Head of caudate nucleus (tissue), 42 donors: ENCODE measurements around the gene CCDC187.
A peak's percentile ranks its signal among the peaks of the same experiment; 100 is the strongest.
"Not testable (repeated sequence)": the region's sequence is repeated elsewhere in the genome, so short reads cannot be mapped to it uniquely, and the experiment has no call there.

Experiments used
- DNase-seq, 42 donors: peaks; one replicate each; pipeline versions ENCODE4 v3.0.0 to v3.0.0-alpha.2; 2020 to 2021; ENCODE audit warnings: mixed read lengths in 7 of 42
- intact Hi-C: fragments of 100-400 bp; cut with DNase I; formaldehyde crosslinking; loops from one replicate; pipeline ENCODE4 v1.15.0; 2022

Gene CCDC187

GRCh38 chr9:136329636-136330405, 25.9 kb upstream of the CCDC187 start:
- DNase-seq = no peak

GRCh38 chr9:136329211-136329627, 25.3 kb upstream of the CCDC187 start:
- intact Hi-C loops = no loop called here
- DNase-seq = no peak

More at GRCh38 chr9:136329636-136330405, 25.9 kb upstream of the CCDC187 start:
- intact Hi-C loops = no loop called here

GRCh38 chr9:136328622-136329041, 24.7 kb upstream of the CCDC187 start:
- intact Hi-C loops = no loop called here
- DNase-seq = peak in 40 of 42 donors; percentile 29 to 79 (median 60)

DNA sequence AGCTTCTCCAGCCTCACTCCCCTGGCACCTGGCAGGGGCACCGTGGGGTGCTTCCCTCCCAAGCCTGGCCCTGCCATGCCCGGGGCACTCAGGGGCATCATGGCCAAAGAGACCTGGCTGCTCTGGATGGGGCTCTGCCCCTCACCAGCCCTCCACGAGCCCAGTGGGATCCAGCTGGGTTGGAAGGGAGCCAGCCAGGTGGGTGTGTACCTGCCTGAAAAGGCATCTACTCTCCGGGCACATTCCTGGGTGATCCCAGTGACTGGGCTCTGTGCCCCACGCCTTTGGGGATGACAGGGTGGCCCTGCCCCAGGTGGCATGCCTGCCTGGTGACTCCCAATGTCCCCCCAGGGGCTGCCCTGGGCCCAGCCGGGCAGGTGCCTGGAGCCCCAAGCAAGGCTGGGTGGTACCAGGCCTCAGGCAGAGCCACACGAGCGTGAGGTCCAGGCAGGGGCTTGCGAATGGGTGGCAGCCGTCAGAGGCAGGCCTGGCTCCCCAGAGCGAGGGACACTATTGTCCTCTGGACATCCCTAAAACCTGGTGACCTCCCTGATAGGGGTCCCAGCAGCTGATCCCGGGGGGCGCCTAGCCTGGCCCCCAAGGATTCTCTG, 24.2 kb upstream of the CCDC187 start:
- no peak for DNase-seq
- intact Hi-C loops = no loop called here

DNA sequence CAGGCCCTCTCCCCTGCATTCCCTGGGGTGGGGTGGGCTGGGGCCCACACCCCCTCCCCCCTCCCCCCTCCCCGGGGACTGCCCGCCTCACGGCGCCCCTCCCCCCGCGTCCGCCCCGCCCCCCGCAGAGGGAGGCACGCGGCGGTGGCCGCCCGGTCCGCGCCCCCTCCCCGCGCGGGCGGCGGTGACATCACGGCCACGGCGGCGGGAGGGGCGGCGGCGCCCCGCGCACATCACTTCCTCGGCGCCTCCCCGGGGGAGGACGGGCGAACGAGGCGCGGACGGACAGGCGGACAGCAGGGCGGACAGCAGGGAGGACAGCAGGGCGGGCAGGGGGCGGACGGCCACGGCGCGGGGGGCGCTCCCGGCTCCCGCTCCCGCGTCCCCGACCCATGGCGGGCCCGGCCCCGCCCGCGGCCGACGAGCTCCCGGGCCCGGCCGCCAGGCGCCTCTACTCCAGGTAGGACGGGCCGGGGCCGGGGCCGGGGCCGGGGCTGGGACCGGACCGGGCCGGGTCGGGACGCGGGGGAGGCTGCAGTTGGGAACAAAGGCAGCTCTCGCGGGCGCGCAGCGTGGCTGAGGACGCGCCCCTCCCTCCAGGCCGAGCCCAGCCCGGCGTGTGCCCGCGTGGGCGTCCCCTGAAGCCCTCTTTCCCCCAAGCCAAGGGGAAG, 23.5 kb upstream of the CCDC187 start, which contains the start of gene GPSM1:
TSS of gene GPSM1 (plus strand) at position 236 of the 671 bp plus-strand sequence. CDS start at position 393, 157 bp downstream.
- intact Hi-C loops = no loop called here
- DNase-seq = peak in 38 of 42 donors; percentile 43 to 80 (median 60)

GRCh38 chr9:136326761-136327303, 22.9 kb upstream of the CCDC187 start:
- DNase-seq = no peak
- intact Hi-C loops = no loop called here

- peak in 23 of 42 donors; percentile 20 to 70 (median 39) for DNase-seq
- intact Hi-C loops = no loop called here
These were observed 22.3 kb upstream of the CCDC187 start for GRCh38 chr9:136326061-136326760.

DNA sequence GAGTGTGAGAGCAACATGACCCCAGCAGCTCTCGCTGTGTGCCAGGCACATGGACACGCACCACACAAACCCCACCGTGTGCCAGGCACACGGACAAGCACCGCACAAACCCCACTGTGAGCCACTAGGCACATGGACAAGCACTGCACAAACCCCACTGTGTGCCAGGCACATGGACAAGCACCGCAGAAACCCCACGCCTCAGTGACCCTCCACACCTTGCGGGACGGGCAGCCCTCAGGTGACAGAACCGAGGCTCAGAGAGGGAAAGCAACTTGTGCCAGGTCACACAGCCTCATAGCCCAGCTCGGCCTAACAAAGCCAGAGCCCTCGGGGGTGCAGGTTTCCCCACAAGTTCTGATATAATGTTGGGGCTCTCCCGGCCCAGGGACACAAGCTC, 21.5 kb upstream of the CCDC187 start:
- intact Hi-C loops = no loop called here
- no peak for DNase-seq

- intact Hi-C loops = no loop called here
- DNase-seq = no peak
These were observed 20.8 kb upstream of the CCDC187 start for GRCh38 chr9:136324501-136325300.

- no peak for DNase-seq
- intact Hi-C loops = no loop called here
These were observed 19.5 kb upstream of the CCDC187 start for GRCh38 chr9:136323371-136323789.

GRCh38 chr9:136322756-136323330, 18.9 kb upstream of the CCDC187 start:
- DNase-seq = no peak
- intact Hi-C loops = no loop called here

- no peak for DNase-seq
- intact Hi-C loops = no loop called here
These were observed 17.7 kb upstream of the CCDC187 start for GRCh38 chr9:136321561-136321960.

DNA sequence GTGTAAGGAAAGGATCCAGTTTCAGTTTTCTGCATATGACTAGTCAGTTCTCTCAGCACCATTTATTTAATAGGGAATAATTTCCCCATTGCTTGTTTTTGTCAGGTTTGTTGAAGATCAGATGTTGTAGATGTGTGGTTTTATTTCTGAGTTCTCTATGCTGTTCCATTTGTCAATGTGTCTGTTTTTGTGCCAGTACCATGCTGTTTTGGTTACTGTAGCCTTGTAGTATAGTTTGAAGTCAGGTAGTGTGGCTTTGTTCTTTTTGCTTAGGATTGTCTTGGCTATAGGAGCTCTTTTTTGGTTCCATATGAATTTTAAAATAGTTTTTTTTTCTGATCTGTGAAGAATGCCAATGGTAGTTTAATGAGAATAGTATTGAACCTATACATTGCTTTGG, 17.1 kb upstream of the CCDC187 start:
- DNase-seq, intact Hi-C loops: not testable (repeated sequence)

GRCh38 chr9:136319955-136320354, 16.1 kb upstream of the CCDC187 start:
- intact Hi-C loops, DNase-seq: not testable (repeated sequence)

- intact Hi-C loops, DNase-seq: not testable (repeated sequence)
These were observed 15.3 kb upstream of the CCDC187 start for GRCh38 chr9:136319244-136319643.

DNA sequence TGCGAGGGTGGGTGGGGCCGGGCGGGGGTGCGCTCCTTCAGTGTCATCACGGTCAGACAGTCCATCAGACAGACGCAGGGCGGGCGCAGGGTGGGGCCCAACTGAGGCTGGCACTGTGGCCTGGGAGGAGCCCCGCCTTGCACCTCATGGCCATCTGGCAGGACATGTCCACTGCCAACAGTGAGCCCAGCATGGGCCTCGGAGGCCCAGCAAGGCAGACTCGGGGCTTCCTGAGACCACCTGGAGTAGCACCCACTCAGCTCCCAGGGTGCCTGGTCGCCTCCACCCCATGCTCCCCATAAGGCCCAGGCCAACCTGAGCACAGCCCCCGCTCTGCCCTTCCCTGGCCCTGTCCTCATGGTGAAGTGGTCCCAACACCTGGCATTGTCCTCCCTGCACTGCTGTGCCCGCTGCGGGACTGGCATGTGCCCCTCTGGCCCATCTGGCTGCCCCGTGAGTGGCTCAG, 14.9 kb upstream of the CCDC187 start:
- intact Hi-C loops = no loop called here
- DNase-seq = no peak

GRCh38 chr9:136318111-136318775, 14.3 kb upstream of the CCDC187 start:
- intact Hi-C loops = no loop called here
- DNase-seq = no peak
